CD14-positive monocyte (primary cell): ENCODE measurements around the gene THSD4. TPM values are rescaled to one million over a fixed set of nuclear protein-coding genes. Genes with fewer than 3 reads are reported as not detected.

ENCODE experiments used
- DNase-seq, 3 donors: peaks; one replicate each; pipeline ENCODE4 v3.0.0-alpha.2; 2011 to 2022
- H2AFZ ChIP-seq: 2 replicates; pipeline ENCODE4 v1.6.0; 2012; ENCODE audit warnings: mild to moderate bottlenecking, low read depth, low read length, inconsistent platforms; ENCODE audit not compliant: insufficient read depth, poor library complexity, severe bottlenecking
- H3K27ac ChIP-seq, 2 donors: 1 replicate in 1 of 2; 2 replicates in 1 of 2; pipeline ENCODE4 v1.5.1; 2012 to 2013; ENCODE audit warnings: low read length in 2 of 2, control low read depth in 1 of 2, inconsistent platforms in 1 of 2, low read depth in 1 of 2, mild to moderate bottlenecking in 1 of 2
- H3K27me3 ChIP-seq, 2 donors: one replicate each; pipeline versions ENCODE4 v1.6.0 to v1.6.1; 2011 to 2013; ENCODE audit warnings: low read length in 2 of 2; ENCODE audit not compliant: control insufficient read depth in 2 of 2, insufficient read depth in 2 of 2
- H3K36me3 ChIP-seq, 2 donors: replicated peaks in 1 of 2; 1 replicate in 1 of 2; 2 replicates in 1 of 2; pipeline versions ENCODE4 v1.5.1 to v1.6.1; 2012 to 2013; ENCODE audit warnings: low read length in 2 of 2, control low read depth in 1 of 2, inconsistent platforms in 1 of 2, mild to moderate bottlenecking in 1 of 2; ENCODE audit not compliant: insufficient read depth in 2 of 2, control insufficient read depth in 1 of 2
- H3K4me1 ChIP-seq, 2 donors: 1 replicate in 1 of 2; 2 replicates in 1 of 2; pipeline versions ENCODE4 v1.5.1 to v1.6.1; 2012 to 2013; ENCODE audit warnings: low read length in 2 of 2, control low read depth in 1 of 2, inconsistent platforms in 1 of 2, mild to moderate bottlenecking in 1 of 2, moderate library complexity in 1 of 2; ENCODE audit not compliant: insufficient read depth in 2 of 2, control insufficient read depth in 1 of 2
- H3K4me2 ChIP-seq: replicated peaks from 2 replicates; pipeline ENCODE3; 2012; ENCODE audit warnings: low read length, moderate library complexity, mild to moderate bottlenecking; ENCODE audit not compliant: poor library complexity, severe bottlenecking; ENCODE audit errors: extremely low read depth
- H3K4me3 ChIP-seq, 3 experiments: fragments of 200-600 bp in 1 of 3; sonication (generic) in 1 of 3; replicated peaks in 1 of 3; 1 replicate in 2 of 3; 2 replicates in 1 of 3; pipeline ENCODE4 v1.5.1; 2011 to 2013; ENCODE audit warnings: low read length in 3 of 3, mild to moderate bottlenecking in 3 of 3, control low read depth in 2 of 3, low read depth in 2 of 3, inconsistent platforms in 1 of 3, moderate library complexity in 1 of 3
- H3K79me2 ChIP-seq: 2 replicates; pipeline ENCODE4 v1.6.0; 2012; ENCODE audit warnings: mild to moderate bottlenecking, control low read depth, inconsistent platforms, low read length, moderate library complexity; ENCODE audit not compliant: insufficient read depth
- H3K9ac ChIP-seq: 2 replicates; pipeline ENCODE4 v1.6.0; 2017; ENCODE audit warnings: low read length, mild to moderate bottlenecking; ENCODE audit not compliant: insufficient read depth, poor library complexity, severe bottlenecking
- H3K9me3 ChIP-seq, 2 donors: replicated peaks in 1 of 2; 1 replicate in 1 of 2; 2 replicates in 1 of 2; pipeline versions ENCODE4 v1.5.1 to v1.6.1; 2012 to 2013; ENCODE audit warnings: low read length in 2 of 2, control low read depth in 1 of 2; ENCODE audit not compliant: control insufficient read depth in 1 of 2, insufficient read depth in 1 of 2
- H4K20me1 ChIP-seq: 2 replicates; pipeline ENCODE4 v1.6.0; 2012; ENCODE audit warnings: mild to moderate bottlenecking, low read length, control low read depth, moderate library complexity; ENCODE audit not compliant: insufficient read depth
- H3K27ac Mint-ChIP-seq, 7 donors: one replicate each; pipeline ENCODE4 v1.8.0; 2020; ENCODE audit warnings: mild to moderate bottlenecking in 7 of 7, mixed read lengths in 7 of 7, moderate library complexity in 6 of 7, inconsistent platforms in 2 of 7
- H3K27me3 Mint-ChIP-seq, 3 donors: one replicate each; pipeline ENCODE4 v1.8.0; 2021 to 2022; ENCODE audit warnings: low read depth in 3 of 3, mild to moderate bottlenecking in 3 of 3, mixed read lengths in 3 of 3, moderate library complexity in 3 of 3, inconsistent platforms in 1 of 3
- H3K36me3 Mint-ChIP-seq, 2 donors: one replicate each; pipeline ENCODE4 v1.8.0; 2020; ENCODE audit warnings: mixed read lengths in 2 of 2, inconsistent platforms in 1 of 2, mild to moderate bottlenecking in 1 of 2
- H3K4me1 Mint-ChIP-seq: one replicate; pipeline ENCODE4 v1.8.0; 2020; ENCODE audit warnings: mild to moderate bottlenecking, mixed read lengths
- H3K4me3 Mint-ChIP-seq, 2 donors: one replicate each; pipeline ENCODE4 v1.8.0; 2020; ENCODE audit warnings: mild to moderate bottlenecking in 2 of 2, mixed read lengths in 2 of 2, moderate library complexity in 1 of 2
- H3K9me3 Mint-ChIP-seq, 7 donors: one replicate each; pipeline ENCODE4 v1.8.0; 2020 to 2022; ENCODE audit warnings: mixed read lengths in 7 of 7, mild to moderate bottlenecking in 6 of 7, moderate library complexity in 6 of 7, inconsistent platforms in 2 of 7
- WGBS: methylation state at CpG from one replicate; pipeline ENCODE4 v1.1.5; 2013; ENCODE audit warnings: missing lambda C conversion rate; ENCODE audit not compliant: insufficient coverage; 5-methylcytosine and 5-hydroxymethylcytosine counted together
- intact Hi-C, 2 donors: fragments of 100-400 bp; cut with micrococcal nuclease; formaldehyde crosslinking; loops; one replicate each; pipeline versions ENCODE4 v1.15.0 to v1.15.1; 2023
- polyA plus RNA-seq, 3 donors: library from polyadenylated mRNA; depleted of rRNA in 1 of 3; unstranded in 2 of 3; stranded (reverse) in 1 of 3; fragments of 300-500 nt in 2 of 3; fragments of >200 nt in 1 of 3; fragmentation: Illumina TruSeq in 2 of 3; gene quantifications; 1 replicate in 2 of 3; 2 replicates in 1 of 3; pipeline ENCODE4 v1.2.3, GENCODE V29; 2012 to 2021
- TF ChIP-seq, protein P1 (sequence below): fragments of 200-600 bp; IDR thresholded peaks from one replicate; pipeline ENCODE4 v1.8.0; 2022; ENCODE audit warnings: antibody characterized with exemption, mild to moderate bottlenecking

The THSD4 gene
- polyA plus RNA-seq, 3 donors, result not detected

DNA sequence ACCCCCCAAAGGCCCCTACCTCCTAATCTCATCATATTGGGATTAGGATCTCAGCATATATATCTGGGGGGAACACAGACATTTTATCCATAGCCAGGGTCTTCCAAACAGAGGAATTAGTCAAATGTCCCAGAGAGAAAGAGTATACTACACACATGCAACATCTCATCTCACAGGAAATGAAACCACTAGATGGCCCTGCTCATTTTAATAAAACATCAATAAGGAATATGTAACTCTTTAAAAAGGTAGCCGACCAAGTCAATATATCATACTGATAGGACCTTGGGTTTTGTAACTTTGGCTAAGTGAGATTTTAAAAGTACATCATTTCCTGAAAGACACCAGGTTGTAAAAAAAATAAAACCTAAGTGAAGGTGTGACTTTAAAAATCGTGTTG lies 45.6 kb upstream of the THSD4 start:
- no peak overlapping the region for H3K27ac Mint-ChIP-seq
- H3K9me3 Mint-ChIP-seq, result peaks cover 0 to 13% (median 3%) of the 10 kb centered on the region in 7 donors
- no peaks in the 10 kb centered on the region for H4K20me1 ChIP-seq
- peaks cover 1 to 4% (median 1%) of the 10 kb centered on the region in 3 donors for H3K27me3 Mint-ChIP-seq
- intact Hi-C loops, result no loop called here
- H3K9me3 ChIP-seq, result no peaks in the 10 kb centered on the region
- H3K36me3 ChIP-seq, result no peaks in the 10 kb centered on the region
- no peaks in the 10 kb centered on the region for H3K4me1 Mint-ChIP-seq
- no peaks in the 10 kb centered on the region for H3K79me2 ChIP-seq
- no peaks in the 10 kb centered on the region for H3K27me3 ChIP-seq
- H3K4me3 Mint-ChIP-seq, result no peak overlapping the region
- no peak overlapping the region for H3K4me3 ChIP-seq
- no peak overlapping the region for H3K27ac ChIP-seq
- H2AFZ ChIP-seq, result no peak overlapping the region
- H3K9ac ChIP-seq, result no peak overlapping the region
- no peak overlapping the region for H3K4me2 ChIP-seq
- 67% methylated on average over 1 of the region's 2 CpGs for WGBS
- TF ChIP-seq, protein P1, sequence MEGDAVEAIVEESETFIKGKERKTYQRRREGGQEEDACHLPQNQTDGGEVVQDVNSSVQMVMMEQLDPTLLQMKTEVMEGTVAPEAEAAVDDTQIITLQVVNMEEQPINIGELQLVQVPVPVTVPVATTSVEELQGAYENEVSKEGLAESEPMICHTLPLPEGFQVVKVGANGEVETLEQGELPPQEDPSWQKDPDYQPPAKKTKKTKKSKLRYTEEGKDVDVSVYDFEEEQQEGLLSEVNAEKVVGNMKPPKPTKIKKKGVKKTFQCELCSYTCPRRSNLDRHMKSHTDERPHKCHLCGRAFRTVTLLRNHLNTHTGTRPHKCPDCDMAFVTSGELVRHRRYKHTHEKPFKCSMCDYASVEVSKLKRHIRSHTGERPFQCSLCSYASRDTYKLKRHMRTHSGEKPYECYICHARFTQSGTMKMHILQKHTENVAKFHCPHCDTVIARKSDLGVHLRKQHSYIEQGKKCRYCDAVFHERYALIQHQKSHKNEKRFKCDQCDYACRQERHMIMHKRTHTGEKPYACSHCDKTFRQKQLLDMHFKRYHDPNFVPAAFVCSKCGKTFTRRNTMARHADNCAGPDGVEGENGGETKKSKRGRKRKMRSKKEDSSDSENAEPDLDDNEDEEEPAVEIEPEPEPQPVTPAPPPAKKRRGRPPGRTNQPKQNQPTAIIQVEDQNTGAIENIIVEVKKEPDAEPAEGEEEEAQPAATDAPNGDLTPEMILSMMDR, result no peak
- no peaks in the 10 kb centered on the region for H3K4me1 ChIP-seq
- DNase-seq, result no peak
- H3K36me3 Mint-ChIP-seq, result no peaks in the 10 kb centered on the region

DNA sequence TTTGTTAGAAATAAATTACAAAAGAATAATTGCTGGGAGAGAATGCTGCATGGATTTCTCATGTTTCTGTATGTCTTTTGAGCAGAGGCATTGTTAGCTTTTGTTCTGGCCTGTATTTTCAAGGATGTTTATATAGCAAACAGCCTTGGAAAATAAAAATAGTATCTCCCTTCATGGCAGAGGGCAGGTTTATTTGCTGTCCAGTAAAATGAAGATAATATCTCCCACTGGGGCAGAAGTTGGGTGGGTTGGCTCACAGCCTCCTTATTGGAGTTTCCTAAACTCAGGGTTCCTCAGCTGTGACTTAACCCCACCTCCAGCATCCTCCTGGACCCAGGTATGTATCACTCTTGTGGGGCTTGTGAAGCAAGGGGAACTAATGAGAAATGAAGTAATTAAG lies 43.7 kb upstream of the THSD4 start:
- Mint-ChIP-seq H3K27me3 (peaks cover 0 to 5% (median 1%) of the 10 kb centered on the region in 3 donors), H3K9me3 (peaks cover 0 to 16% (median 5%) of the 10 kb centered on the region in 7 donors)
- intact Hi-C loops, result no loop called here

More for the DNA sequence above, 43.7 kb upstream of the THSD4 start:
- H3K4me2 ChIP-seq, result no peak overlapping the region
- Mint-ChIP-seq H3K36me3 (no peaks in the 10 kb centered on the region), H3K4me3 (no peak overlapping the region), H3K27ac (no peak overlapping the region), H3K4me1 (no peaks in the 10 kb centered on the region)
- no peak overlapping the region for H3K9ac ChIP-seq
- no peaks in the 10 kb centered on the region for H3K9me3 ChIP-seq
- H3K4me1 ChIP-seq, result no peaks in the 10 kb centered on the region
- H3K27me3 ChIP-seq, result no peaks in the 10 kb centered on the region
- no peak overlapping the region for H3K27ac ChIP-seq
- no peak overlapping the region for H2AFZ ChIP-seq
- H3K4me3 ChIP-seq, result no peak overlapping the region
- no peak for DNase-seq
- H4K20me1 ChIP-seq, result no peaks in the 10 kb centered on the region
- H3K79me2 ChIP-seq, result no peaks in the 10 kb centered on the region
- TF ChIP-seq, protein P1, result no peak
- H3K36me3 ChIP-seq, result no peaks in the 10 kb centered on the region
